Adrenal gland (tissue), 5 donors: Measurements from ENCODE around the gene DDR1.

Experiments used
- POLR2A ChIP-seq, 2 donors: fragments of 450-650 bp; IDR thresholded peaks; one replicate each; pipeline ENCODE4 v1.6.1; 2017; ENCODE audit warnings: antibody characterized with exemption in 2 of 2, mild to moderate bottlenecking in 2 of 2, moderate library complexity in 1 of 2
- TF ChIP-seq, protein P1 (sequence below), 6 experiments: fragments of 450-650 bp in 4 of 6; fragments of 200-600 bp in 2 of 6; sonication (generic) in 1 of 6; IDR thresholded peaks; 1 replicate in 5 of 6; 2 replicates in 1 of 6; pipeline versions ENCODE4 v1.5.1 to v1.8.0; 2016 to 2021; ENCODE audit warnings: antibody characterized with exemption in 6 of 6, mild to moderate bottlenecking in 2 of 6, moderate library complexity in 1 of 6
- donor health status: DM: no; HTN: no; CAD: no.

GRCh38 chr6:30881392-30882203 lies 2.7 kb upstream of the DDR1 start:
- no peak for TF ChIP-seq POLR2A (IDR thresholded peaks at IDR 0.05)
- TF ChIP-seq, protein P1, sequence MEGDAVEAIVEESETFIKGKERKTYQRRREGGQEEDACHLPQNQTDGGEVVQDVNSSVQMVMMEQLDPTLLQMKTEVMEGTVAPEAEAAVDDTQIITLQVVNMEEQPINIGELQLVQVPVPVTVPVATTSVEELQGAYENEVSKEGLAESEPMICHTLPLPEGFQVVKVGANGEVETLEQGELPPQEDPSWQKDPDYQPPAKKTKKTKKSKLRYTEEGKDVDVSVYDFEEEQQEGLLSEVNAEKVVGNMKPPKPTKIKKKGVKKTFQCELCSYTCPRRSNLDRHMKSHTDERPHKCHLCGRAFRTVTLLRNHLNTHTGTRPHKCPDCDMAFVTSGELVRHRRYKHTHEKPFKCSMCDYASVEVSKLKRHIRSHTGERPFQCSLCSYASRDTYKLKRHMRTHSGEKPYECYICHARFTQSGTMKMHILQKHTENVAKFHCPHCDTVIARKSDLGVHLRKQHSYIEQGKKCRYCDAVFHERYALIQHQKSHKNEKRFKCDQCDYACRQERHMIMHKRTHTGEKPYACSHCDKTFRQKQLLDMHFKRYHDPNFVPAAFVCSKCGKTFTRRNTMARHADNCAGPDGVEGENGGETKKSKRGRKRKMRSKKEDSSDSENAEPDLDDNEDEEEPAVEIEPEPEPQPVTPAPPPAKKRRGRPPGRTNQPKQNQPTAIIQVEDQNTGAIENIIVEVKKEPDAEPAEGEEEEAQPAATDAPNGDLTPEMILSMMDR (IDR thresholded peaks at IDR 0.05): no peak
